Activated B cell treated with CpG ODN at 0.5 μM for 24 hours (primary cell): ENCODE results near the gene HEG1. TPM values are rescaled to one million over a fixed set of nuclear protein-coding genes. Genes with fewer than 3 reads are reported as not detected.
"Not testable (repeated sequence)": the region's sequence is repeated elsewhere in the genome, so short reads cannot be mapped to it uniquely, and the experiment has no call there.

Source experiments
- ATAC-seq: fragments of 200-7000 bp; cut with Tn5 transposase; one replicate; pipeline ENCODE4 v1.10.0; 2021; ENCODE audit warnings: low read depth, mild to moderate bottlenecking, moderate library complexity
- CTCF ChIA-PET: fragments of 350-600 bp; sonication (Branson Sonifier 250); formaldehyde crosslinking; loops from one replicate; lab custom pipeline; 2021; ENCODE audit warnings: antibody characterized with exemption; lab: Charles Lee
- POLR2A ChIA-PET: fragments of 350-600 bp; sonication (Branson Sonifier 250); formaldehyde crosslinking; loops from one replicate; lab custom pipeline; 2021; ENCODE audit warnings: antibody characterized with exemption; lab: Charles Lee
- DNase-seq: peaks from one replicate; pipeline ENCODE4 v3.0.0; 2022
- H3K27ac Mint-ChIP-seq: one replicate; pipeline ENCODE4 v1.8.0; 2020; ENCODE audit warnings: mixed read lengths
- H3K27me3 Mint-ChIP-seq: one replicate; pipeline ENCODE4 v1.8.0; 2021; ENCODE audit warnings: mixed read lengths
- H3K36me3 Mint-ChIP-seq: one replicate; pipeline ENCODE4 v1.8.0; 2021; ENCODE audit warnings: low read depth, mixed read lengths
- H3K4me1 Mint-ChIP-seq: one replicate; pipeline ENCODE4 v1.8.0; 2021; ENCODE audit warnings: mixed read lengths
- H3K4me3 Mint-ChIP-seq: one replicate; pipeline ENCODE4 v1.8.0; 2020; ENCODE audit warnings: mild to moderate bottlenecking, mixed read lengths
- H3K9me3 Mint-ChIP-seq: one replicate; pipeline ENCODE4 v1.8.0; 2020; ENCODE audit warnings: mixed read lengths
- intact Hi-C: fragments of 100-400 bp; cut with micrococcal nuclease; formaldehyde crosslinking; loops from one replicate; pipeline ENCODE4 v1.15.1; 2024
- total RNA-seq: library from RNA; stranded (reverse); gene quantifications from 2 replicates; pipeline ENCODE4 v1.2.3, GENCODE V29; 2022
- TF ChIP-seq, protein P1 (sequence below): fragments of 200-600 bp; IDR thresholded peaks from one replicate; pipeline ENCODE4 v1.8.0; 2022; ENCODE audit warnings: antibody characterized with exemption, mild to moderate bottlenecking

The HEG1 gene
- total RNA-seq, 1 donor from 2014 or later: 7.2 TPM

DNA sequence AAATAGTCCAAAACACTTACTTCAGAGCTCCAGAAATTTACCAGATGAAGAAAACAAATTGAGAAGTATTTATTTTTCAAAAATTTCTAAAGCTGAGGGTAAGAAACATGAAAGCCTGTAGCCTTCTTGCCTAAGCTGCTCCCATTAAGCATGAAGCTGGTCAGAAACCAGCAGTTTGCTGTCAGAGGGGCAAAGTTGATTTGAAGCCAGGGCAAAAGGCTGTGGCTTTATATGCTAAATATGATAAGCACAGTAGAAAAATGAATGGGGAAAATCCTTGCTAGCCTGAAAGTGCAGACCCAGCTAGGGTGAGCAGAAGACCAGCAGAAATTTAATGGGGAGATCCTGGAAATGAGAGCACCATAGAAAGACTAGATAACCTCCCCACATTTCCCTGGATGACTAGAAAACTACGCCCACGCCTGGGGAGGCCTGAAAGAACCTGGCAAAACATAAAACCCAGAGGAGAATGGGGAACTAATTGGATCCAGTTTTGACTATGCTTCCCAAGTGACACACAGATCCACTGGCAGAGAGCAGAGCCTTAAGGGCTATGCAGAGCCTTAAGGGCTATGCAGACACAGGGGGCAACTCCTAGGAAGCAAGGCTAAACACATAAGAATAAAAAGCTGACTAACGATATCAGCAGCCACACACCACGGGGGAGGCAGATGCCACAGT lies 43.0 kb upstream of the HEG1 start:
- Mint-ChIP-seq H3K9me3 (peaks cover 3% of the 10 kb centered on the region), H3K36me3 (no peaks in the 10 kb centered on the region), H3K27ac (no peak overlapping the region), H3K27me3 (no peaks in the 10 kb centered on the region), H3K4me1 (no peaks in the 10 kb centered on the region), H3K4me3 (no peak overlapping the region)
- ATAC-seq: no peak
- ChIA-PET POLR2A (no interaction called here), CTCF (no interaction called here)
- TF ChIP-seq, protein P1, sequence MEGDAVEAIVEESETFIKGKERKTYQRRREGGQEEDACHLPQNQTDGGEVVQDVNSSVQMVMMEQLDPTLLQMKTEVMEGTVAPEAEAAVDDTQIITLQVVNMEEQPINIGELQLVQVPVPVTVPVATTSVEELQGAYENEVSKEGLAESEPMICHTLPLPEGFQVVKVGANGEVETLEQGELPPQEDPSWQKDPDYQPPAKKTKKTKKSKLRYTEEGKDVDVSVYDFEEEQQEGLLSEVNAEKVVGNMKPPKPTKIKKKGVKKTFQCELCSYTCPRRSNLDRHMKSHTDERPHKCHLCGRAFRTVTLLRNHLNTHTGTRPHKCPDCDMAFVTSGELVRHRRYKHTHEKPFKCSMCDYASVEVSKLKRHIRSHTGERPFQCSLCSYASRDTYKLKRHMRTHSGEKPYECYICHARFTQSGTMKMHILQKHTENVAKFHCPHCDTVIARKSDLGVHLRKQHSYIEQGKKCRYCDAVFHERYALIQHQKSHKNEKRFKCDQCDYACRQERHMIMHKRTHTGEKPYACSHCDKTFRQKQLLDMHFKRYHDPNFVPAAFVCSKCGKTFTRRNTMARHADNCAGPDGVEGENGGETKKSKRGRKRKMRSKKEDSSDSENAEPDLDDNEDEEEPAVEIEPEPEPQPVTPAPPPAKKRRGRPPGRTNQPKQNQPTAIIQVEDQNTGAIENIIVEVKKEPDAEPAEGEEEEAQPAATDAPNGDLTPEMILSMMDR: no peak
- DNase-seq: no peak
- intact Hi-C loops: no loop called here

DNA sequence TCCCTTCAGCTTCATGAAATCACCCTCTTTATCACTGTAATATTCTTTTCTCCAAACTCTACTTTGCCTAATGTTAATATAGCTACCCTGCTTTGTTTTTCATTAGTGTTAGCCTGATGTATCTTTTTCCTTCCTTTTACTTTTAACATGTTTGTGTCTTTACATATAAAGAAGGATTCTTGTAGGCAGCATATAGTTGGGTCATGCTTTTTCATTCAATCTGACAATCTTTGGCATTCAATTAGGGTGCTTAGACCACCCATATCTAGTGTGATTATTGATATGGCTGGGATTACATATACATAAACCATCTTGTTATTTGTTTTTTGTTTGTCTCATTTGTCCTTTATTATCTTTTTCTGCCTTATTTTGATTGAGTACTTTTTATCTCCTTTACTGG lies 34.9 kb upstream of the HEG1 start:
- Mint-ChIP-seq H3K9me3 (peaks cover 6% of the 10 kb centered on the region), H3K4me3 (no peak overlapping the region), H3K36me3 (no peaks in the 10 kb centered on the region), H3K27ac (no peak overlapping the region), H3K4me1 (no peaks in the 10 kb centered on the region), H3K27me3 (no peaks in the 10 kb centered on the region)
- intact Hi-C loops: no loop called here
- ChIA-PET POLR2A (no interaction called here), CTCF (no interaction called here)
- DNase-seq (no peak), ATAC-seq (no peak)
- TF ChIP-seq, protein P1: no peak

DNA sequence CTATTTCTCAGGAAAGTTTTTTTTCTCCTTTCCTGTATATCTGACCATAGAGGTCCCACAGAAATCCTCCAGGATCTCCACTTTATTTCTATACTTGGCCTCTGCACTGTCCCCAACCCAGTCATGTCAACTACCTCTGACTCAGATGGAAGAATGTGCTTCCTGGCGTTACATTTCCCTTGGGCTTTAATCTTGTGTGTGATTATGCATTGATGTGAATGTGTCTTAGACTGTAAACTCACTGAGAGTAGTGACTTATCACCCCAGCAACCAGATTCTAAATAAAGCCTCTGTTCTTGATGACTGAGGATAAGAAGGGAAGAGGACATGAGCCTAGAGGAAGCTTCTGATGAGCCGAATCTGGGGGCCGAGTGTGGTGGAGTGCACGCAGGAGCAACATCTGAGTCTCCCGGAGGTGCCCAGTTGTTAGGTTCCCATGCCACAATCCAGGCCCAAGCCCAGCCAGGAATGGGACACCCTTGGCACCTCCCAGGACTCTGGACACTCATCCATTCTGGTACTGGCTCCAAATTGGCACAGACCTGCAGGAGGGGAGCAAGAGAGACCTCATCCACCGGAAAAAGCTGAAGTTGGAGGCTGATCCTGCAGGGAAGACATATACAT lies 32.1 kb upstream of the HEG1 start:
- POLR2A ChIA-PET: no interaction called here

DNA sequence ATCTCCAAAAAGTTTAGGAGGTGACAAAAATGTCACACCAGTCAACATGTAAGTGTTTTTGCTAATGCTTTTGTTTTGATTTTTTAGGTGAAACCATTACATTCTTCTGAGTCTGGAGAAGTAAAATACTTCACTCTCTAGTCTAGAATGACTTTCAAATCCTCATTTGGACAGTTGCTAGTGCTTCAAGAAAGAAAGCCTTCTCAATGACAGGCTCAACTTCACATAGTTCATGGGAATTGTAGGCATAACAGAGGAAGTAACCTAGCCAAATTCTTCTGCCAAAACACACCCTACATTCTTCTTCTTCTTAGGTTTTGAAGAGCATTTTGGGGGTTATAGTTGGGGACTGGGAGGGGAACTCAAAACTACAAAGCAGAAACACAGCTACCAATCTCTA lies 29.4 kb upstream of the HEG1 start:
- ChIA-PET CTCF (no interaction called here), POLR2A (no interaction called here)
- ATAC-seq: no peak
- Mint-ChIP-seq H3K4me3 (no peak overlapping the region), H3K4me1 (no peaks in the 10 kb centered on the region), H3K36me3 (no peaks in the 10 kb centered on the region), H3K27me3 (no peaks in the 10 kb centered on the region), H3K9me3 (no peaks in the 10 kb centered on the region), H3K27ac (no peak overlapping the region)
- intact Hi-C loops: no loop called here
- TF ChIP-seq, protein P1: no peak
- DNase-seq: no peak

More for the DNA sequence above, 32.1 kb upstream of the HEG1 start:
- no peaks in the 10 kb centered on the region for H3K4me1 Mint-ChIP-seq
- DNase-seq (no peak), ATAC-seq (no peak)
- intact Hi-C loops: no loop called here
- CTCF ChIA-PET: no interaction called here
- TF ChIP-seq, protein P1: no peak
- H3K27ac Mint-ChIP-seq: no peak overlapping the region
- H3K36me3 Mint-ChIP-seq: no peaks in the 10 kb centered on the region
- peaks cover 6% of the 10 kb centered on the region for H3K9me3 Mint-ChIP-seq
- H3K27me3 Mint-ChIP-seq: no peaks in the 10 kb centered on the region
- no peak overlapping the region for H3K4me3 Mint-ChIP-seq

DNA sequence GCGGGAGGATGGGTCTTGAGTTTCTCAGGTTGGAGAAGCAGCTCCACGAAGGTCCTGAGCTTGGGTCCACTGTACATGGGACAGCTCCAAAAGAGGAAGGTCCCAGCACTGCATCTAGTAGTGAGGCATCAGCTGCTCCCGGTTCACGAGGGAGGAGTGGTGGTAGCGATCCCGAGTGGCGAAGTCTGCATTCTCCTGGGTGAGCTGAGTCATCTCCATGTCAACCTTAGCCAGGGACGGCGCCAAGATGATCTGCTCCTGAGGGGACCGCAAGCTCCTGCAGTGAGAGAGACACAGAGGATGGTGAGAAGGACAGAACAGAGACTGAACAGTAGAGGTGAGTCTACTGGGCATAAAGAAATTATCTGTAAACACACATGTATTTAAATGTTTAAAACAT lies 28.0 kb upstream of the HEG1 start:
- Mint-ChIP-seq H3K4me3 (no peak overlapping the region), H3K36me3 (no peaks in the 10 kb centered on the region), H3K27ac (no peak overlapping the region), H3K27me3 (no peaks in the 10 kb centered on the region), H3K9me3 (no peaks in the 10 kb centered on the region), H3K4me1 (peaks cover 1% of the 10 kb centered on the region)
- CTCF ChIA-PET: no interaction called here
- no peak for ATAC-seq
- intact Hi-C loops: no loop called here
- no peak for DNase-seq
- POLR2A ChIA-PET: no interaction called here
- TF ChIP-seq, protein P1: no peak

DNA sequence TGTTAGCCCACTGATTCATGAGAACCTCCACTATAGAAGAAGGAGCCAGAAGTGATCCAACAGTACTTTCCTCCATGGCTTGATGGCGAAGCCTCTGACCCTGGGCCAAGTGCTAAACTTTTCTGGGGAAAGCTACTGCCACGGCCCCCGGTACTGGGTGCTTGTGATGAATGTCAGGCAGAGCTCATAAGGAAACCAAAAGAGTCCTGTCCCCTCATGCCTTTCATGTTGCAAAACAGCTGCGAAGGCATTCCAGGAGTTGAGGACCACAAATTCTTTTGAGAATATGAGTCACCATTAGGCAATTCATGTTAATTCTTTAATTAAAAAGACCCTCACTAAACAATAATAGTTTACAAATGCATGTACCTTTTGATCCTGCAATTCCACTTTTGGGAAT lies 26.5 kb upstream of the HEG1 start:
- H3K9me3 Mint-ChIP-seq, H3K4me3 Mint-ChIP-seq, ATAC-seq, H3K27me3 Mint-ChIP-seq, DNase-seq, H3K4me1 Mint-ChIP-seq, CTCF ChIA-PET, POLR2A ChIA-PET, H3K36me3 Mint-ChIP-seq, H3K27ac Mint-ChIP-seq, intact Hi-C loops: not testable (repeated sequence)
